GM21717 (cell line): ENCODE measurements around the gene ZNF541.
"Not testable (repeated sequence)": the region's sequence is repeated elsewhere in the genome, so short reads cannot be mapped to it uniquely, and the experiment has no call there.

Experiments used
- ATAC-seq: cut with Tn5 transposase; IDR thresholded peaks from one replicate; pipeline ENCODE4 v1.9.1; 2021; ENCODE audit warnings: mild to moderate bottlenecking, moderate library complexity; ENCODE audit not compliant: unreplicated experiment

ZNF541 gene

DNA sequence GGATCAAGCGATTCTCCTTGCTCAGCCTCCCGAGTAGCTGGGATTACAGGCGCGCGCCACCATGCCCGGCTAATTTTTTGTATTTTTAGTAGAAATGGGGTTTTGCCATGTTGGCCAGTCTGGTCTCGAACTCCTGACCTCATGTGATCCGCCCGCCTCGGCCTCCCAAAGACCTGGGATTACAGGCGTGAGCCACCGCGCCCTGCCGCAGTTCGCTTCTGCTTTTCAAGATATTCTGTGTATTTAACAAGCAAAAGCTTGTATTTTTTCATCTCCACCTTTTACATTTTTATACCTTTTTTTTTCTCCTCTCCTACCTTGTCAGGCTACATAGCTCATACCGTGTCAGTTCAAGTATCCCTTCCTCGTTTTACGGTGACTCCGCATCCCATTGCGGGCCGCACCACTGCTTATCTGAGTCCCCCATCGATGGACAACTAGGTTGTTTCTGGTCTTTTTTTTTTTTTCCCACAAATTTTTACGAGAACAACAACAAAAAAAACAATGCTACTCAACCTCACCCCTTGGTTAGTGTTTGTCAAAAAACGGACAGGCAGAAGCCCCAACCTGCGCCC, 26.8 kb upstream of the ZNF541 start:
- not testable (repeated sequence) for ATAC-seq

DNA sequence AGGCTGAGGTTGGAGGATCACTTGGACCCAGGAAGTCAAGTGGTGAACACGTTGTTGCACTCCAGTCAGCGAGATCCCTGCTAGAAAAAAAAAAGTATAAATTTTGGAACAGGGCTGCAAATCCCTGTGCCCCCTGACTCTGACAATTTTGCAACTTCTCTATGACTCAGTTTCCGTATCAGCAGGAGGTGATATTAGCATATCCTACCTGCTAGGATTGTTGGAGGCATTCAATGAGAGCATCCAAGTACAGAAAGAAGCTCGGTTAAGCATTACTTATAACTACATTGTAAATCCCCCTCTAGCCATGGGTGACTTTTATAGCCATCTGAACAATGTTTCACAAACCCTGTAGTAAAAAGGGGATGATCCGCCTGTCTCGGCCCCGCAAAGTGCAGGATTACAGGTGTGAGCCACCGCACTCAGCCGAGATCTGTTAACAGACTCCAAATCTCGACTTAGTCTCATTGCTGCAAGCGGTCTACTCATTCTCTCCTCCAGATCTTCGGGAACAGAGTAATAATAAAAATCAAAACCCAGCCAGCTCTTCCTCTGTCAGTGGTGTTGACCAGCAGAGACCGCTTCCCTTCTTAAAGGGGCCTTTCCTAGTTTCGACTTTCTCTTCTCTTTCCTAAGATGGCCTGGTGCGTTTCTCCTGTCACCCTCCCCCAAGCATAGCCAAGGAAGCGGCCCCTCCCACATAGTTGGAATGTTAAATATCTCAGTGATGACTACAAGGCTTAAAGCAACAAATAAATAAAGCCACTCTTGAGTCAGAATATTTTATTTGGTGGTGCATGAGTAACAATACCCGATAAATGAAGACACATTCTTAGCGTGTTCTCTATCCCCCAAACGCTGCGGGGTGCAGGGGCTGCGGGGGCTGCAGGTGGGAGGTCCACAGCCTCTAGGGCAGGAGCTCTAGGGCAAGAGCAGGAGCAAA, 25.7 kb upstream of the ZNF541 start:
- ATAC-seq = no peak

DNA sequence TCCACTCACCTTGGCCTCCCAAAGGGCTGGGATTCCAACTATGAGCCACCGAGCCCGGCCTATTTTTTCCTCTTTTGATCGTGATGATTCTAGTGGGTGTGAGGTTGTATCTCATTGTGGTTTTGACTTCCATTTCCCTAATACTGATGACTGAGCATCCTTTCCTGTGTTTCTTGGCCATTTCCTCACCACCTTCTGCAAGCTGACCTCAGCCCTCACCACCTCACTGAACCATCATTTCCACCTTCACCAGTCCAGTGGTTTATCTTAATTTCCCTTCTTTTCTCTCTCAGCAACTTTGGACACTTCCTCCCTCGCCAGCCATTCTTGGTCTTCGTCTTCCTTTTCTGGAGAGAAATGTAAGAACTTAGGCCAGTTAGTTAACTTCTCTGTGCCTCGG, 23.0 kb upstream of the ZNF541 start:
- no peak for ATAC-seq

DNA sequence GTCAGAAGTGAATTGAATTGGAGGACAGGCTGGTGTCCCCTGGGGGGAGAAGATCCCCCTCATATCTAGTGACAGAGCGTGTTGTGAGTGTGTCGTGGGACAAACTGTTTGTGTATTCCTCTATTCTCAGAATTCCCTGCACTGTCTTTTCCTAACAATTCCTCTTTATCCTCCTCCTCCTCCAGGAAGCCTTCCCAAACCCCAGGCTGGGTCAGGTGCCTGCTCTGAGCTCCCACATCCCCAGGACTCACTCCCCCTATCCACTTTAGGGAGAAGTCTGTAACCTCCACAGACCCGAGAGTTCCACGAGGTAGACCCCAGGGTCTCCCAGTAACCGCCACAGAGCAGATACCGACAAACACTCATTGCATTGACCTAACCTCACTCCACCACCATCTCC, 20.9 kb upstream of the ZNF541 start:
- no peak for ATAC-seq

DNA sequence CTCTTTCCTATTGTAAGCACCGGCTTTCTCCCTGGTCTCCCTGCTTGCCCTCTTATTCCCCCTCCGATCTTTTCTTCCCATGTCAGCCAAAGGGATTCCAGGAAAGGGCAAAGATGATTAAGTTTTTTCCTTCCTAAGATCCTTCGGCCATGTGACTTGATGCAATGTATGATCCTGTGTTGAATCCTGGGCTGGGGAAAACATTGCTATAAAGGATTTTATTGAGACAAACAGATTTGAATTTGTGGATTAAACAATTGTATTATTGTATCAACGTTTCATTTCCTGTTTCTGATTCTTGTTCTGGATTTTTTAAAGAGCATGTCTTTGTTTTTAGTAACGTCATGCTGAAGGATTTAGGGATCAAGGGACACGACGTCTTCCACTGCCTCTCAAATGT, 16.9 kb upstream of the ZNF541 start:
- no peak for ATAC-seq

DNA sequence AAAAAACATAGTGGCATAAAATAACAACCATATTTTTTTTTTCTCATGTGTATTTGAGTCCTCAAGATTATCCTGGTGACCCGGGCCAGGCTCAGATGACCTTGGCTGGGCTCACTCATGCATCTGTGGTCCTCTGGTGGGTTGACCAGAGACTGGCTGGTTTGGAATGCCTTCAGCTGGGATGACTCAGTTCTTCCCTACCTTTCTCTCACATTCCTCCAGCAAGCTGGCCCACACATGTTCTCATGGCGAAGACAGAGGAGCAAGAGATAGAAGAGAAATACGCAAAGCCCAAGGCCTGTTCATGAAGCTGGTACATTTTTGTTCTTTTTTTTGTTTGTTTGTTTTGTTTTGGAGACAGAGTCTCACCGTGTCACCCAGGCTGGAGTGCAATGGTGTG, 14.3 kb upstream of the ZNF541 start:
- ATAC-seq = no peak

DNA sequence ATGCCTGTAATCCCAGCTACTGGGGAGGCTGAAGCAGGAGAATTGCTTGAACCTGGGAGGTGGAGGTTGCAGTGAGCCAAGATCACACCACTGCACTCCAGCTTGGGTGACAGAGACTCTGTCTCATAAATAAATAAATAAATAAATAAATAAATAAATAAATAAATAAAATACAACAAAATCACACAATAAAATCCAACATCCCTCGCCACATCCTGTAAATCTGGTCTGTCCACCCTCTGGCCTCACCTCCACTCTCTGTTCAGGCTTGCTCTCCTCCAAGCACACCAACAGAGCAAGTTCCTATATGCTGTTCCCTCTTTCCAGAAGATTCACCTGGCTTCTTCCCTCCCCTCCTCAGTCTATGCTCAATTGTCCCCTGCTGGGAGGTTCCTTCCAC, 10.2 kb upstream of the ZNF541 start:
- ATAC-seq = not testable (repeated sequence)

DNA sequence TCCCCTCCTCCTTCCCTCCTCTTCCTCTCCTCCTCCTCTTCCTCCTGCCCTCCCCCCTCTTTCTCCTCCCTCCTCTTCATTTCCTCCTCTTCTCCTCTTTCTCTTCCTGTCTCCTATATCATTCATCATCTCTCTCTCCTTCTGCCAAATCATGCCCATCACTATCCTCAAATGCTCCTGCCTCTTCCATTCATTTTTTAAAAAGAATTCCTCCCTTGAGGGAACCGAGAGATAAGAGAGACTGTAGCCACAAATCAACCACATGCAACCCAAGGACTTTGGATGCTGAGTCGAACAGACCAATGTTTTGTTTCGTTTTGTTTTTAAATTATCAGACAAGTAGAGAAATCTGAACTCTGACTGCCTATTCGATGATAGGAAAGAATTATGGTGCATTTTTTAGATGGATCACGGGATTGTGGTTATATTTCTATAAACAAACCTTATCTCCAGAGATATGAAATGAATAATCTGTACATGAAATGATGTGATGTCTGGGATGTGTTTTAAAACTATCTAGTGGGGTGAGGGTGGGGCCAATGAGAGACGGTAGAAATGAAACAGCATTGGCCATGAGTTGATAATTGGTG, 9.5 kb upstream of the ZNF541 start:
- ATAC-seq = no peak

DNA sequence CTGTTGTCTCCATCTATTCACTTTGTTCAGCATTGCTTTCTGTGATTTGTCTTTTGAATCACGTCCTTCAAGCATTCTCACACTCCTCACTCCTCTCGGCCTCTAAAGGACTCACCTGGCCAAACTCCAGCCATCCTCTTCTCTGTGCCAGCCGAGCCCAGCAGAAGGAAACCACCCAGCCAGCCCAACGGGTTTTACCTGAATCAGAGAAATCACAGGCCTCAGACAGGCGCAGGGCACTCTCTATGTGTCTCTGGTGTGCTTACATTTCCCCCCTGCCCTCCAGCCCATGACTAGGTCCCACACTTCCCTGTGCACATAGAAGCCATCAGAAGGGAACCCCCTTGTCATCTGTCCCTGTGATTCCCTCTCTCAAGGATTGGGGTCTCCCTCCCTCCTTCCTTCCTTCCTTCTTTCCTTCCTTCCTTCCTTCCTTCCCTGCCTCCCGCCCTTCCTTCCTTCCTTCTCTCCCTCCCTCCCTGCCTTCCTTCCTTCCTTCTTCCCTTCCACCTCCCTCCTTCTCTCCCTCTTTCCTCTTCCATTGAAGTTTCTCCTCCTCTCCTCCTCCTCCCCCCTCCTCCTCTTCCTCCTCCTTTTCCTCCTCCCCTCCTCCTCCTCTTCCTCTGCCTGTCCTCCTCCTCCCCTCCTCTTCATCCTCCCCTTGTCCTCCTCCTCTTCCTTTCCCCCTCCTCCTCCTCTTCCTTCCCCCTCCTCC, 8.8 kb upstream of the ZNF541 start:
- no peak for ATAC-seq

DNA sequence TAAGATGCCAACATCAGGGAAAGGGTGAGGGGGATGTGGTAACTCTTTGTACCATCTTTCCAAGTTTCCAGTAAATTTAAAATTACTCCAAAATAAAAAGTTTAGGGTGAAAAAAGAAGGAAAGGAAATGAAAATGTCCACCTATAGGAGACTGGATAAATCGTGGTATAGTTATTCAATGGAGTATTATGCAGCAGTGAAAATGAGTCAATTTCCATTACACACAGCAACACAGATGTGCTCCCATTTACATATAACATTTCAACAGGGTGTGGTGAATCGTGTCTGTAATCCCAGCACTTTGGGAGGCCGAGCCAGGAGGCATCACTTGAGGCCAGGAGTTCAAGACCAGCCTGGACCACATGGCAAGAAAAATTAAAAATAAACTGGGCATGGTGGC, 7.4 kb upstream of the ZNF541 start:
- no peak for ATAC-seq

DNA sequence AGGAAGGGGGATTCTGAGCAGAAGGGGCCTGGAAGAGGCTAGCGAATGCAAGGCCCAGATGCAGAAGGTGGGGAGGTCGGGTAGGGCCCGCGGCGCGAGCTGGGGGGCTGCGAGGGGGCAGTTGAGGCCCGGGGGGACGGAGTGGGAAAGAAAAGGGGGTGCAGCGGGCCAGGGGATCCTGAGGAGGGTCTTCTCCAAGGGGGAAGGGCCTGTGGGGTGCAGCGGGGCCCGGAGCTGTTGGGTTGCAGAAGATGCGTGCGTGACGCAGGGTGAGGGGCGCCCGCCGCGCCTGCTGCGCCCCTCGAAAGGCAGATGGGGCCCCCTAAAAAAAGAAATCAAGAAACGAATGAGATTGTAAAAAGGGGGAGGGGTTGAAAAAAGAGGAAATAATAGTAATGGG, 313 bp downstream of the ZNF541 start:
- no peak for ATAC-seq

DNA sequence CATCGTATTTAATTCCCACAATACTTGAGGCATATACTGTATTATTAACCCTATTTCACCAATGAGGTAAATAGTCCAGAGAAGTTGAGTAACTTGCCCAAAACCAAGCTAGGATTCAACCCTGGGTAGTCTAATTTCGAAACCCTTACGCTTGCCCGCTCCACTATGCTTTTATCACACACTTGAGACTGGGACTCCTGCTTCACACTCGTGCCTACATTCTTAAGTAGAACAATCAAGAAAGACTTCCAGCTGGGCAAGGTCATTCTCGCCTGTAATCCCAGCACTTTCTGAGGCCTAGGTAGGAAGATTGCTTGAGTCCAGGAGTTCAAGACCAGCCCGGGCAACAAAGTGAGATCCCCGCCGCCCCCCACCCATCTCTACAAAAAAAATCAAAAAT, 3.6 kb downstream of the ZNF541 start:
- ATAC-seq = no peak

DNA sequence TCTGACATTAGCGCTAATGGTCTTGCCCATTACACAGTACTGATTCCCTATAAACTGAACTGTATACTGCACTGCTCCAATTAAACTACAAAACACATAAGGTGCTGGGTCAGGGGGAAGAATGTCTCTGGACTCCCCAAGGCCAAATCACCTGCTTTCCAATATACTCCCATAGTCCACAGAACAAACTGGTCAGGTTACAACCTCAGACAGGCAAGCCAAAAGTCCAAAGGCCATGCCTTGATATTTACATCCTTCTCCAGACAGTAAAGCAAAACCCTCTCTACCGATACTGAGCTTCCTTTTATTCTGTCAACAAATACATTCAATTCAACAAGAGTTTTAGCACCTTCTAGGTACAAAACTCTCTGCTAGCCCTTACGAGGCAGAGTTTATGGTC, 8.9 kb downstream of the ZNF541 start:
- ATAC-seq = no peak

DNA sequence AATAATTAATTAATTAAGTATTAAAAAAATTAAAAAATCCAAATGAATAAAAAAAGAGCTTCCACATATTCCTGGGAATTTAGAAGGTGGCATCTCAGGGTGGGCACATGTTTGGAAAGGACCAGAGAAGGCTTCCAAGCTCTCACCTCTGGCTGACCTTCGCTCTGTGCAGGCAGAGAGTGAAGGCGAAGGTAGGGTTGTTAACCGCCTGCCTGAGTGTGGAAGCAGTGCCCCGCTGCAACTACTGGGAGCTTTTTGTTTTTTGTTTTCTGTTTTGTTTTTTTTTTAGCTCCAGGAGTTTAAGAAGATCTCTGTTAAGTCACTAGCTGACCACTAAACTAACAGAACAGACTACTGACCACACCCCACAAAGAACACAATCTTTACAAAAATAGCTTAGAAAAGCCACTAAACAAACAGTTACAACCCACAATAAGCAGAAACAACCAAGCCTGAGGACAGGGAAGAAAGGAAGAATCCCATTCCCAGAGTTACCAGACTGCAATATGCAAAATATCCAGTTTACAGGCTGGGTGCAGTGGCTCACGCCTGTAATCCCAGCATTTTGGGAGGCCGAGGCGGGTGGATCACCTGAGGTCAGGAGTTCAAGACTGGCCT, 11.4 kb downstream of the ZNF541 start:
- no peak for ATAC-seq

DNA sequence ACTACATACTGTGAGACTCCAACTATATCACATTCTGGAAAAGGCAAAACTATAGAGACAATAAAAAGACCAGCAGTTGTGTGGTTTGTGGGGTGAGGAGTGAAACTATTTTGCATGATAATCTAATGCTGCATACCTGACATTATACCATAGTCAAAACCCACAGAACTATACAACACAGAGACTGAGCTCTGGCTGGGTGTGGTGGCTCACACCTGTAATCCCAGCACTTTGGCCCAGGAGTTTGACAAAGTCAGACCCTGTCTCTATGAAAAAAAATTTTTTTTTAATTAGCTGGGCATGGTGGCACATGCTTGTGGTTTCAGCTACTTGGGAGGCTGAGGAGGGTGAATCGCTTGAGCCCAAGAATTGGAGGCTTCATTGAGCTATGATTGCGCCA, 11.9 kb downstream of the ZNF541 start:
- no peak for ATAC-seq

DNA sequence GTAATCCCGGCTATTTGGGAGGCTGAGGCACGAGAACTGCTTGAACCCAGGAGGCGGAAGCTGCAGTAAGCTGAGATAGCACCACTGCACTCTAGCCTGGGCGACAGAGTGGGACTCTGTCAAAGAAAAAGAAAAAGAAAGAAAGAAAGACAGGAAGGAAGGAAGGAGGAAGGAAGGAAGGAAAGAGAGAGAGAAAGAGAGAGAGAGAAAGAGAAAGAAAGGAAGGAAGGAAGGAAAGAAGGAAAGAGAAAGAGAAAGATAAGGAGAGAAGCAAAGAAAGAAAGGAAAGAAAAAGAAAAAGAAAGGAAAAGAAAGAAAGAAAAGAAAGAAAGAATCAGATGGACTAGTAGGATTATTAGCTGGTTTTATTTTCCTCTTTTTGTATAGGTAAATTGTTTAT, 22.8 kb downstream of the ZNF541 start:
- no peak for ATAC-seq

DNA sequence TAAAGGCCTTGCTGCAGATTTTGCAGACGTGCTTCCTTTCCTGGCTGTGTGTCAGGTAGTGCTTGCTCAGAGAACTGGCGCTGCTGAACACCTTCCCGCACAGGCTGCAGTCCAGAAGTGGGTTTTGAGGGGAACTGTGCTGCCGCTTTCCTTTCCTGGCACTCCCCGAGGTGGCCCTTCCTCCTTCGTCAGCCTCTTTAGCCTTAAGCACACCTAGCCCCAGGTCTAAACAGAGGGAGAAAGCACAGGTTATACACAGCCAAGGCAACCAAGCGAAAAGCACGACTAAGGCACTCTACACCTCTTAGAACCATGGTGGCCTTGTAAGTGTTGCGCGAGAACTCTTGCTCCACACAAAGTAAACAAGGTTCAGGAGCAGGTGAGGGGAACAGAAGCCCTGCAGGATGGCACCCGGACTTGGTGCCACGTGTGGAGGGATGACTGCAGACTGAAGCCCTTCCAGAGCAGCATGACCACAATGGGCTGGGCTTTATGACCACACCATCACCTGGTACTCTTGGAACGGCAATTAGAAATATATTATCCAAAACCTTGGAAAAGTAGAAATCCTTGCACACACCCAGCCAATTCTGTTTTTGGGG, 23.6 kb downstream of the ZNF541 start:
- no peak for ATAC-seq

DNA sequence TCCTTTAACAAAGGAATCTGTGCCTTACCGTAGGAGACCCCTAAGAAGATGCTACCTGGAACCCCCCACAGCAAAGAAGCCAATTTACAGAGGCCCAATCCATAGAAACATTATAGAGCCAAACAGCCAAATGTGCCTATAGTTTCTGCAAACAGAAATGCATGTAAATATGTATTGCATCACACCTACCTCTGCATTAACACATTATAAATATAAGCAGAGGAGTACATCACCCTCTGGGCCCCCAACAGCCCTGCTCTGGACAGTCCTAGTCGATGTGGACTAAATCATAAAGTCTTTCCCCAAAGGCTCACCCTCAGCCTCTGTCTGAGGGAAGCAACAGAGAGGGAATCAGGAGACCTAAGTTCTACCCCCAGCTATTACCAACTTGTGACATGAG, 25.7 kb downstream of the ZNF541 start:
- ATAC-seq = no peak

DNA sequence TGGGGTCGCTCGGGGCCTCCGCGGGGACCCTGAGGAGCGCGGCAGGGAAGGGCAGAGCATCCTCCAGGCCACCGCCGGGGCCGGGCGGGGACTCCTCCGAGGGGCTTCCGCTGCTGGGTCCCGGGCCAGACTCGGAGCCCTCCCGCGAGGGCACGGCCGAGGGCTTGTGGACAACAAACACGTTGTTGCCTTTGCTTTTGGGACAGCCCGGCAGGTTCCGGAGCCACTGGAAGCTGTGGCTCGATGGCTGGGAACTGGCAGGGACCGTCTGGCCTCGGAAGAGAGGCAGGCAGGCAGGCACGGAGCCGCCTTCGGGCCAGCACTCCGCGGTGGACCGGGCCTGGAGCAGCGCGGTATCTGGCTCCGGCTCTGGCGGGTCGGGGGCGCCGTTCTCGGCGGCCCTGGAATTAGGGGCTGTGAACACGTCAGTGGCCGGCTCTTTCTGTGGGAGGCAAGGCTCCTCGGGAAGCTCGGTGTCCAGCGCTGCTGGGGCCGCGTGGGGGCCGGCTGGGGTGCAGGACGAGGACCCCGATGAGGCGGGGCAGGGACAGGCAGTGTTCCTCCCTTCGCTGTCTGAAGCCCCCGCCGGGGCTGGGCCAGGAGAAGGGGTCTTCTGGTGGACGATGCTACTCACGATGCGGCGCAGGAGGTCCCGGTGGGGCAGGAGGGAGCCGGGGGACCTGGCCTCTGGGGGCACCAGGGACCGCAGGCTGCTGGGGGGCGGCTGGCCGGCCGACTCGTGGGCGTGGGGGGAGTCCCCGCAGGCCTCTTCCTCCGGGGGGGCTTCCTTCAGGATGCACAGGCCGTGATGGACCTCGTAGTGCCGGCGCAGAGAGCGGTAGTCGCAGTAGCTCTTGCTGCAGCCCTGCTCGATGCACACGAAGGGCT, 27.6 kb downstream of the ZNF541 start:
- ATAC-seq = no peak

DNA sequence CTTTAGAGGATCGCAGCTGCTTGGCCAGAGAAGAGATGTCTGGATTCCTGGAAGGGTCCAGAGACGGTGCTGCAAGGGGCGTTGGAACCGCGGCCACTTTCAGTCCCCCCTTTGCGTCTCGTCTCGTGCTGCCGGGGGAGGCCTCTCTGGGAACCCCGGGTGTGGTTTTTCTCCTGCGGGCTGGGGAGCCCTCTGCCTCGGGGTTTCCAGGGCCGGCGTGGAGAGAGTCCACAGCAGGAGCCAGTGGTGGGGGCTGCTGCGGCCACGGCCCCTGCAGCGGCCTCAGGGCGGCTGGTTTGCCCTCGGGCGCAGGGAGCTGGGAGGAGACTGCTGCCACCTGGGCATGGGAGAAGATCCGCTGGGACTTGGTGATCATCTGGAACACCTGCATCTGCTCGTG, 28.5 kb downstream of the ZNF541 start:
- ATAC-seq = no peak
